Left cardiac atrium (tissue), 4 donors: ENCODE measurements around the gene TYW1. TPM values are rescaled to one million over a fixed set of nuclear protein-coding genes. Genes with fewer than 3 reads are reported as not detected.
"Not testable (repeated sequence)": the region's sequence is repeated elsewhere in the genome, so short reads cannot be mapped to it uniquely, and the experiment has no call there.

ENCODE experiments used
- ATAC-seq, 2 donors: fragments of 200-7000 bp; cut with Tn5 transposase; one replicate each; pipeline ENCODE4 v1.9.1; 2020; ENCODE audit warnings: mild to moderate bottlenecking in 2 of 2, moderate library complexity in 2 of 2
- DNase-seq: peaks from one replicate; pipeline ENCODE4 v3.0.0-alpha.2; 2020
- intact Hi-C, 2 donors: fragments of 100-400 bp; cut with DNase I; formaldehyde crosslinking; loops; one replicate each; pipeline versions ENCODE4 v1.14.1 to v1.15.1; 2022 to 2023
- total RNA-seq, 2 donors: library from RNA; stranded (reverse); fragmentation: NEBNext Ultra II Directional; extraction: Animal tissue kit (Norgen Biotek cat#: 25700); gene quantifications; one replicate each; pipeline ENCODE4 v1.2.1, GENCODE V29; 2021
- donor health status: DM: no; HTN: yes; CAD: no.
- donor health status: DM: no; HTN: yes; CAD: no; lungs with severe emphysema.
- donor health status: DM: yes; HTN: yes; CAD: no.
- donor health status: Dilated cardiomyopathy.

Gene TYW1
- total RNA-seq, 2 donors from 2014 or later, result 10.8 to 13.3 TPM

DNA sequence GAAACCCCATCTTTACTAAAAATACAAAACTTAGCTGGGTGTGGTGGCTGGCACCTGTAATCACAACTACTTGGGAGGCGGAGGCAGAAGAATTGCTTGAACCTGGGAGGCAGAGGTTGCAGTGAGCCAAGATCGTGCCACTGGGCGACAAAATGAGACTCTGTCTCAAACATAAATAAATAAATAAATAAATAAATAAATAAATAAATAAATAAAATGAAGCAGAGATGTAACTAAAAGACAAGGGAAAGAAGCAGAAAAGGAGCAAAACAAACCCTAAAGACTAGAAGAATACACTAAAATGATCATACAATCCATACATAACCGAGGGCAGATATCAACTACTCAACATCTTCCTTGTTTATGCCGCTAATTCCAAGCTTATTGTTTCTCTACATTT lies 209.8 kb downstream of the TYW1 start:
- intact Hi-C loops, result no loop called here
- ATAC-seq (no peak), DNase-seq (no peak)

DNA sequence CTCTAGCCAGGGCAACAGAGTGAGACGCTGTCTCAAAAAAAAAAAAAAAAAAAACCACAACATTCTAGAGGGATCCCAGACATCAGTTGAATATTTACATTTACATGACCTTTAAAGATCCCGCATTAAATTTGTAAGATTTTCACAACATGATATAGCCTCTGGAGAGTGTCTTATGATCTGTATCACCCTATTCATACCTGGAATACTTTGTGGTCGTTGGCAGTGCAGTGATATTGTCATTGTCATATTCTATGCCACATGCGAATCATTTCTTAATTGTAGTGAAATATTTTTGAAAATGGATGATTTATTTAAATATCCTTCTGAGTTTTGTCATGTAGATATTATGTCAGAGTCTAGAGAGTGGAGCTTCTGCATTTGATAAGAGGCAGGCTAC lies 212.0 kb downstream of the TYW1 start:
- intact Hi-C loops, DNase-seq, ATAC-seq: not testable (repeated sequence)

DNA sequence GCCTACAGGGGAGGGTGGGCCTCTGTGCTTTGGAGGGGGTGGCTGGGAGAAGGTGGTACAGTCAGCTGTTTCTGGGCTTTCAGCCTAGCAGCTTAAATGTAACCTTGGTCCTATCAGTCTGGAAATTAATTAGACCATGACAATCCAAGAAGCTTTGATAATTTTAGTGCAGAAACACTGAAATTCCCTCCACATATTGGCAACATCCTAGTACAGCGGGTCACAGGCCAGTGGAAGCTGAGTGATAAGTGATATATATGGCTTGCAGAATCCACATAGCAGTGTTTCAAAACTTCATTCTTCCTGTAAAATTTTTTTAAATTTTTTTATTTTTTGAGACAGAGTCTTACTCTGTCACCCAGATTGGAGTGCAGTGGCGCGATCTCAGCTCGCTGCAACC lies 212.6 kb downstream of the TYW1 start:
- DNase-seq (no peak), ATAC-seq (peak in 1 of 2 donors; percentile 18)
- intact Hi-C loops, result no loop called here

DNA sequence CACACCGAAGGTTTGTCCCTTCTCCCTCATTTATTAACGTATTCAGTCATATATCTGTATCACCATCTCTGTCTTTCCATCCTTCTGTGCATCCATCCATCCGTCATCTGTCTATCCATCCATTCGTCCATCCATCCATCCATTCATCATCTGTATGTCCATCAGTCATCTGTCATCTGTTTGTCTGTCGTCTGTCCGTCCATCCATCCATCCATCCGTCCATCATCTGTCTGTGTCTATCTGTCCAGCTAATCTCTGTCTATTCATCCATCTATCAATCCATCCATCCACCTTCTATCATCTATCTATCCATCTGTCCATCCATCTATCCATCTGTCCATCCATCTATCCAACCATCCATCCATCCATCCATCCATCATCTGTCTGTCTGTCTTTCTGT lies 213.9 kb downstream of the TYW1 start:
- intact Hi-C loops, result no loop called here
- ATAC-seq (no peak), DNase-seq (no peak)

DNA sequence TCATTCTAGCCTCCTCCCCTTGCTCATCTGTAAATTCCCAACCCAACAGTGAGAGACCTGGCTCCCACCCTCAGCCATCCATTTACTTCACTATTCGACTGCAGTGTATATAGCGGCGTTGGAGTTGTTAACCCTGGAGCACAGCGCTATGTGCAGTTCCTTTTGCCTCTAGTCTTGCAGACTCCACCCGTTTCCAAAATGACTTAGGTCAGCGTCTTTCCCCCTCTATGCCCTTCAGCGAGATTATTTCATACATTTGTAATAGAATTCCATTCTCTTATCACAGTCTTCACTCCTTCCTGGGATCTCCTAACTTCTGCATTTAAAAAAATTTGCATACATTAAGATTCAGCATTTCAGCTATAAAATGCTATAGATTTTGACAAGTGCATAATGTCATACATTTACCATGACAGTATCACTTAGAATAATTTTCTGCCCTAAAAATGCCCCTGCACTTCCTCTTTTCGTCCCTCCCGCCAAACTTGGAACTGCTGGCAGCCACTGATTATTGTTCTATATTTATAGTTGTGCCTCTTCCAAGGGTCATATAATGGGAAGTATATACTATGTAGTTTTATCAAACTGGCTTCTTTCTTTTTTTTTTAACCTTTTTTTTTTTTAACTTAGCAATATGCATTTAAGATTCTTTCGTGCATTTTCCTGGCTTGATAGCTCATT lies 215.2 kb downstream of the TYW1 start:
- ATAC-seq, DNase-seq, intact Hi-C loops: not testable (repeated sequence)

DNA sequence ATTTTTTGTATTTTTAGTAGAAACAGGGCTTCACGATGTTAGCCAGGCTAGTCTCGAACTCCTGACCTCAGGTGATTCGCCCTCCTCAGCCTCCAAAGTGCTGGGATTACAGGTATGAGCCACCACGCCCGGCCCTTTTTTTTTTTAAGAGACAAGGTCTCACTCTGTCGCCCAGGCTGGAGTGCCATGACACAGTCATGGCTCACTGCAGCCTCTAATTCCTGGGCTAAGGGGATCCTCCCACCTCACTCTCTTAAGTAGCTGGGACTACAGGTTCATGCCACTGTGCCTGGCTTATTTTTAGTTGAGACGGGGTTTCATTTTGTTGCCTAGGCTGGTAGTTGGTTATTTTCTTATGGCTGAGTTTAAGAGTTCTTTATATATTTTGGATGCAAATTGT lies 216.4 kb downstream of the TYW1 start:
- DNase-seq, intact Hi-C loops, ATAC-seq: not testable (repeated sequence)

DNA sequence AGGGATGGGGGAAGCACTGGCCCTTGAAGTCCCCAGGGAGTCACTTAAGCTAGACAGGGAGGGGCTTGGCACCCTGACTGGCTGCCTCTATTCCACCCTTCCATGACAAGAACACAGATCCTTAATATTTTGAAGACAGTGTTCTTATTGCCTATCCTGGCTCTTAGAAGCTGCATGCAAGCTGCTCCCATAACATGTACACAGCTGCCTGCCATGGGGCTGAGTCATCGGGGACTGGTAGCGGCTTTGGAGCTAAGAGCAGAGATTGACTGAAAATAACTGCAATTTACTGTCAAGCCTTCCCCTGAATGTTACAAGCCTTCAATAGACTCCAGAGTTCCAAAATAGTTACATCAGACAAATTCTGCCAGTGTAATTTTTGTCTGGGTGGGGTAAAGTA lies 226.9 kb downstream of the TYW1 start:
- peak in 1 of 2 donors; percentile 71 for ATAC-seq
- peak; percentile 42 for DNase-seq
- intact Hi-C loops, result not testable (repeated sequence)

DNA sequence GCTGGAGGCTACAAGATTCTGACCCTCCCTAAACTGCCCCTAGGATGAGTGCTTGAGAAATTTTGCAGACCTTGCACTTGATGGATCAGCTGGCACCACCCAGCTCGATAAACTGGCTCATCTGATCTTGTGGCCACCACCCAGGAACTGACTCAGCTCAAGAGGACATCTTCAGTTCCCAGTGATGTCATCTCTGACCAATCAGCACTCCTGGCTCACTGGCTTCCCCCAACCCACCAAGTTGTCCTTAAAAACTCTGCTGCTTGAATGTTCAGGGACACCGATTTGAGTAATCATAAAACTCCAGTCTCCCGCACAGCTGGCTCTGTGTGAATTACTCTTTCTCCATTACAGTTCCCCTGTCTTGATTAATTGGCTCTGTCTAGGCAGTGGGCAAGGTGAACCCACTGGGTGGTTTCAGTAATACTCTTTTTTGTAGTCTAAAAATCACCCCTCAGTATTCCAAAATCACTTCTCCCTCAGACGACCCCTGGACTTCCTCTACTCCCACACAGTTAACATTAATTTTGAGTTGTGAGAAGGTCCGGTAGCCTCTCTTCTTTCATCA lies 229.8 kb downstream of the TYW1 start:
- intact Hi-C loops, result not testable (repeated sequence)
- DNase-seq (peak; percentile 37), ATAC-seq (peak; percentile 68 to 74)

DNA sequence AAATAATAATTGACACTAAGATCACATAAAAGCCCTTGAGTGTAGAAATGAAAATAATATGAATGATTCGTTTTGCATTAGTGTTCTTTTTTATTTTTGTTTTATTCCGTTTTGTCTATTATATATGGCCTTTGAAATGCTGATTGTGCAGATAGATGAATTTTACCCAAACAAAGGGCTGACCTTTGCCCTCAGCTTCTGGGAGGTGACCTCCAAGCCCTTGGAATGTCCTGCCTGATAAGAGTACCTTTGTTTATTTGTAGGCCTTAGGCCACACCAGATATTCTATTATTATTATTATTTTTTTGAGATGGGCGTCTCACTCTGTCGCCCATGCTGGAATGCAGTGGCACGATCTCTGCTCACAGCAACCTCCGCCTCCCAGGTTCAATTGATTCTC lies 230.3 kb downstream of the TYW1 start:
- ATAC-seq, intact Hi-C loops, DNase-seq: not testable (repeated sequence)

DNA sequence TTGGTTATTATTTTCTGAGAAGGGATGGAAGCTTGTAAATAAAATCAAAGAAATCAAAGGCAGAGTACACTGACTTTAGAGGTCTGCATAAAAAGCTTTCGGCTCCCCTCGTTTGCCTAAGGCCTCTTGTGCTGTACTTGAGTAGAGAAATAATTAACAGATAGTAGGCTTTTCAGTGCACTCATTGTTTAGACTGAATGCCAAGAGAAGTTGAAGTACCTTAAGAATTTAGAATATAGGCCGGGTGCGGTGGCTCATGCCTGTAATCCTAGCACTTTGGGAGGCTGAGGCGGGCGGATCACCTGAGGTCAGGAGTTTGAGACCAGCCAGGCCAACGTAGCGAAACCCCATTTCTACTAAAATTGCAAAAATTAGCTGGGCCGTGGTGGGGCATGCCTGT lies 232.4 kb downstream of the TYW1 start:
- ATAC-seq, DNase-seq, intact Hi-C loops: not testable (repeated sequence)

DNA sequence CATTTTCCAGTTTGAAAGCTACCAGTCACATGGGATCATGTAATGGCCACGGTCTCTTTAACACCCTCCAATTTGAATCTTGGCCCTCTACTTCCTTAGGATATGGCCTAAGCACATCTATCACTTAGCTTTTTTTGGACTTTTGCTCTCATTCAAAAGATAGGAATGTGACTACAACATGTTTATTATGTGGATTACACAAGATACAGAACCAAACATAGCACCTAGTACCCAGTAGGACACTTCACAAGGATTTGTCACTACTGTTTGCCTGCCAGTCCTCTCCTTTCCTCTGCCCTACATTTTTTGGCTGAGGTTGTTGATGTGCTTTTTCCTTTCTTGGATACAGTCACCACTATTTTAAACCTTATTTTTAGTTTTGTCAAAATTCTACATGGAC lies 233.4 kb downstream of the TYW1 start:
- DNase-seq, intact Hi-C loops: not testable (repeated sequence)
- ATAC-seq, result peak; percentile 68 to 79

DNA sequence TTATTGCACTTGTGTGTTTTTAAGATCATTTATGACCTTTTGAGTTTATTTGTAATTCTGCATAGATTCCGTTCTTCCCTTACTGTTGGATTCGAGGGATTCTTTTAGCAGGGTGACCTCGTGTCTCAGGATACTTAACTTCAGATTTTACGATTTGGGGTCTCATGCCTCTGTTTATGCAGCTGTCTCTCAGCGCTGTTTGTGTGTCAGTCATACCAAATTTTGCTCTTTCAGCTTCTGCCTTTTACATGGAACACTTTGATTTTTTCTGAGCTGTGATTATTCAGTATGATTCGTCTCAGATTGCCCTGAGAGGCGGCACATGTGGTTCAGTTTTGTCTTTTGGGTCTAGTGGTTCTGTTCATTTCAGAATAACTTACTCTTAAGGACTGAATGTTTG lies 236.9 kb downstream of the TYW1 start:
- intact Hi-C loops, DNase-seq, ATAC-seq: not testable (repeated sequence)

DNA sequence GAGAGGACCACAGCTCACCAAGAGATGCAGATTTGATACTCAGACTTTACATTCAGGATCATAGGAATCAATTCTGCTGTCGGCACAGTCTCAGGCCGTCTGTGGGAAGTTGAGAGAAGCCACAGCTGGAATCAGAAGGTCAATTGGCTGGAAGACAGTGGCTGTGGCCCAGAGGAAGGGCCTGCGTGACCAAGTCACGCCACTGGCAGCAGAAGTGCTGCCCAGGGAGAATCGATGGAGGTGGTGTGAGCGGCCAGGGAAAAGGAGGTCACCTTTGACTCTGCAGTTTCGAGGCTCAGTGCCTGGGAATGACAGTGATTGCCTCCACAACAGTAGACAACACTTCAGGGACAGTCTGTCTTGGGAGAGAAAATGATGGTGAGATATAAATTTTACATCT lies 239.6 kb downstream of the TYW1 start:
- DNase-seq, intact Hi-C loops: not testable (repeated sequence)
- ATAC-seq, result peak; percentile 61 to 91

DNA sequence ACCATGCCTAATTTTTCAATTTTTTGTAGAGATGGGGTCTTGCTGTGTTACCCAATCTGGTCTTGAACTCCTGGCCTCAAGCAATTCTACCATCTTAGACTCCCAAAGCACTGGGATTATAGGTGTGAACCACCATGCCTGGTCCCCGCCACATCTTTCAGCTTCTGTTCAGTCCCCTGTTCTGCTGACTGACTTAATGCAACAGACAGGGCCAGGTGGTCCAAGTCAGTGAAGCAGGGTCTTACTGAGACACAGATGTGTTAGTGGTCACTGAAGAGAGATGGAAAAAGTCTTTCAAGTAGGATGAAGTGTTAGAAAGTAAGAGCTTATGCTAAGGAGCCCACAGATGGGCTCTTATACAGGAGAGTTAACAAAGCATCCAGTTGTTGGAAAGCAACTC lies 246.2 kb downstream of the TYW1 start:
- ATAC-seq, intact Hi-C loops, DNase-seq: not testable (repeated sequence)

DNA sequence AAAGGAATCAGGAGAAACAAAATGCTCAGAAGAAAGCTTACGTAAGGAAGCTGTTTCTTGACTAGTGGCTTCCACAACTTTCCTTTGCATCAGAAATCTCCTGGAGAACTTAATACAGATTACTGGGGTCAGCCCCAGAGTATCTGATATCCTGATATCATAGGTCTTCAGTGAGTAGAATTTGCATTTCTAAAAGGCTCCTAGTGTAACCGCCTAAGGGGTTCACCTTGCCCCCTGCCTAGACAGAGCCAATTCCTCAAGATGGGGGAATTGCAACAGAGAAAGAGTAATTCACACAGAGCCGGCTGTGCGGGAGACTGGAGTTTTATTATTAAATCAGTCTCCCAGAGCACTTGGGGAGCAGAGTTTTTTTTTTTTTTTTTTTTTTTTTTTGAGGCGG lies 251.7 kb downstream of the TYW1 start:
- DNase-seq, intact Hi-C loops, ATAC-seq: not testable (repeated sequence)

DNA sequence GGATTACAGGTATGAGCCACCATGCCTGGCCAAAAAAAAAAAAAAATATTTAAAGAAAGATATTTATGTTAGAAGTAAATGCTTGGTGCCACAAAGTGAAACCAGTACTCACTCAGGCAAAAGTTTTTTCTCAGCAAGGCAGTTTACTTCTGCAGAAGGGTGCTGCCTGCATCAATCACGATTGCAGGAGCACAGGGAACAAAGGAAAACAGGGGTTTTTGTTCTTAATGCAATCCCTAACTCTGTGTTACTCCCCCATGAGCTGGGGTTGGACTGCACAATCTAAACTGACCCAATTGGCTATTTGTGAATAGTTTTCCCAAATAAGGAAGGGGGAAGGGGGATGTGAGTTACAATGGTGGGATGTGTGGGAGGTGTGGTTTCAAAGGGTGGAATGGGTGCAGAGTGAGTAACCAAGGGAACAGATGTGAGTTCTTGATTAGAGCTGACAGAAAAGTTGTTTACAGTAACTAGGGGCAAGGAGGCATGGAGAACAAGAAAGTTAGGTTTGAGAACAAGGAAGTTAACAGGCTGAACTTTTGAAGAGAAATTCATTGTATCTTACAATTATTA lies 255.4 kb downstream of the TYW1 start:
- DNase-seq, result no peak
- intact Hi-C loops, result no loop called here
- no peak for ATAC-seq

DNA sequence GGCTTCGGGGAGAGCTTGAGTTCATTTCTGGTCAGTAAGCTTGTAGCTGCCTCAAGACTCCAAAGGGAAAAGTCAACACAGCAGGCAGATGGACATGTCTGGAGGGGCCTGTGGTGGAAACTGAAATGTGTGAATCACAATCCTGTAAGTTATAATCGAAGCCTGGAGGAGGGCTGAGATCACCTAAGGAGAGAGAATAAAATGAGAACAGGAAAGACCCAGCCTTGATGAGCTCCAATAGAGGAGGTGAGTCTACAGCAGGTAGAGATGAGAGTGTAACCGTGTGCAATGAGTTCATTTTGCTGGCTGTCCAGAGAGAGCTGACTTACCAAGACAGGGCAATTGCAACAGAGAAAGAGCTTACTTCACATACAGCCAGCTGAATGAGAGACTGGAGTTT lies 258.4 kb downstream of the TYW1 start:
- intact Hi-C loops, ATAC-seq, DNase-seq: not testable (repeated sequence)

DNA sequence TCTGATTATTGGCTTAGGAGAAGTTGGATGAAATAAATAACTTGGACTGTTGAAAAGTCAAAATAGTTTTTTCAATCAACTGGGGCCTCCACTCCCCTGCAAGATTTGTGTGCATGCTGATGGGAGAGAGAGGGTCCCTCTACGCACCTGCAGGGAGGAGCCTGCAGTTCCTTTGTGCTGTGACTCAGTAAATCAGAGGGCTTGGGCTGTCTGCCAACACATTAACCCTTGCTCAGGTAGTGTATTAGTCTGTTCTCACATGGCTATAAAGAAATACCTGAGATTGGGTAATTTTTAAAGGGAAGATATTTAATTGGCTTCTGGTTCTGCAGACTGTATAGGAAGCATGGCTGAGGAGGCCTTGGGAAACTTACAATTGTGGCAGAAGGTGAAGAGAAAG lies 261.1 kb downstream of the TYW1 start:
- intact Hi-C loops, DNase-seq, ATAC-seq: not testable (repeated sequence)

DNA sequence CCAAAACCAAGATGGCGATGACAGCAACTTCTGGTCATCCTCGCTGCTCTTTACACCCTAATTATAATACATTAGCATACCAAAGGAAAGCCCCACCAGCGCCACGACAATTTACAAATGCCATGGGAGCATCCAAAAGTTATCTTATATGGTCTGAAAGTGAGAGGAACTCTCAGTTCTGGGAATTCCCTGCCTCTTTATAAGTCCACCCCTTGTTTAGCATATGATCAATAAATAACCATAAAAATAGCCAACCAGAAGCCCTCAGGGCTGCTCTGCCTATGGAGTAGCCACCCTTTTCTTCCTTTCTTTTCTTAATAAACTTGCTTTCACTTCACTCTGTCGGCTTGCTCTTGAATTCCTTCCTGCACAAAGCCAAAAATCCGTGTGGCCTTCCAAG lies 262.7 kb downstream of the TYW1 start:
- intact Hi-C loops, ATAC-seq, DNase-seq: not testable (repeated sequence)

DNA sequence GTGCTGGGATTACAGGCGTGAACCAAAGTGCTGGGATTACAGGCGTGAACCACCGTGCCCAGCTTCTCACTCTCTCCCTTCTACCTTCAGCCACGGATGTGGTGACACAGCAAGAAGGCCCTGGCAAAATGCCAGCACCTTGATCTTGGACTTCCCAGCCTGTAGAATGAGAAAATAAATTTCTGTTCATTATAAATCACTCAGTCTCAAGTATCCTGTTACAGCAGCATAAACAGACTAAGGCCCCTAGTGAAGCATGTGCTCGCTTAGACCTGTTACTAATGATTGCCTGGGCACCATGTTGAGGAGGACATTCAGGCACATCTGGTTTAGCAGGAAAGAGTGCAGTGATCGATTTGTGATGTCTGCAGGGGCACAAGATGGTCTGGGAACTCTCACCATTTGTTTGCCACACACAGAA lies 263.5 kb downstream of the TYW1 start:
- ATAC-seq, DNase-seq, intact Hi-C loops: not testable (repeated sequence)
